Pancreas (tissue), 10 donors: ENCODE measurements around the gene DNAJC10. TPM values are rescaled to one million over a fixed set of nuclear protein-coding genes. Genes with fewer than 3 reads are reported as not detected.

Source experiments
- ATAC-seq, 4 donors: fragments of 200-7000 bp; cut with Tn5 transposase; one replicate each; pipeline versions ENCODE4 v1.8.0 to v1.9.1; 2020; ENCODE audit warnings: mild to moderate bottlenecking in 4 of 4, moderate library complexity in 4 of 4
- DNase-seq, 6 donors: peaks; one replicate each; pipeline ENCODE4 v3.0.0-alpha.2; 2020
- FAIRE-seq: peaks from 2 replicates; lab custom pipeline; 2012; peaks lifted over from hg19 to GRCh38; lab: Jason Lieb, UNC
- H3K27ac ChIP-seq, 4 donors: fragments of 200-600 bp; sonication (generic); 1 replicate in 3 of 4; 2 replicates in 1 of 4; pipeline versions ENCODE4 v1.5.0 to v1.8.0; 2020
- H3K27me3 ChIP-seq, 4 donors: fragments of 200-600 bp; one replicate each; pipeline ENCODE4 v1.8.0; 2021
- H3K36me3 ChIP-seq, 3 donors: fragments of 200-600 bp; sonication (generic) in 1 of 3; one replicate each; pipeline versions ENCODE4 v1.5.0 to v1.8.0; 2020 to 2021
- H3K4me1 ChIP-seq, 3 donors: fragments of 200-600 bp; one replicate each; pipeline ENCODE4 v1.8.0; 2021
- H3K4me3 ChIP-seq, 4 donors: fragments of 200-600 bp; sonication (generic) in 2 of 4; one replicate each; pipeline versions ENCODE4 v1.5.0 to v1.8.0; 2020 to 2021
- H3K9me3 ChIP-seq, 4 donors: fragments of 200-600 bp; one replicate each; pipeline ENCODE4 v1.8.0; 2021
- WGBS, 2 donors: extraction: QIAGEN DNeasy Blood & Tissue Kit; methylation state at CpG; one replicate each; pipeline ENCODE4 v1.1.7; 2013; 5-methylcytosine and 5-hydroxymethylcytosine counted together
- intact Hi-C, 3 donors: fragments of 100-400 bp; cut with DNase I; formaldehyde crosslinking; loops; one replicate each; pipeline versions ENCODE4 v1.11.1 to v1.14.2; 2022
- polyA plus RNA-seq, 2 donors: library from polyadenylated mRNA; stranded (reverse); fragments of 200-250 nt; gene quantifications; one replicate each; pipeline ENCODE4 v1.2.3, GENCODE V29; 2013
- total RNA-seq, 6 donors: library from RNA; stranded (reverse); fragmentation: NEBNext Ultra II Directional in 4 of 6; extraction: Animal tissue kit (Norgen Biotek cat#: 25700) in 4 of 6; gene quantifications; one replicate each; pipeline versions ENCODE4 v1.2.1 to v1.2.4, GENCODE V29; 2021 to 2023
- TF ChIP-seq, protein P1 (sequence below), 4 donors: fragments of 200-600 bp; sonication (generic) in 3 of 4; IDR thresholded peaks; one replicate each; pipeline versions ENCODE4 v1.5.0 to v1.8.0; 2021; ENCODE audit warnings: antibody characterized with exemption in 4 of 4
- donor health status: healthy with polysubstance abuse.
- donor health status: DM: no; HTN: no; CAD: no; lungs with moderate emphysema.
- donor health status: DM: no; HTN: no; CAD: no.
- donor health status: control.
- donor health status: control.
- donor health status: Bipolar disorder and iron deficiency.
- donor health status: DM: yes; HTN: yes; CAD: no.
- donor health status: DM: no; HTN: no; CAD: no.
- donor health status: DM: no; HTN: no; CAD: no.
- donor health status: DM: yes; HTN: yes; CAD: no.

Gene DNAJC10
- total and polyA plus RNA-seq, 8 donors = 19.9 to 87.8 (median 63.6) TPM

DNA sequence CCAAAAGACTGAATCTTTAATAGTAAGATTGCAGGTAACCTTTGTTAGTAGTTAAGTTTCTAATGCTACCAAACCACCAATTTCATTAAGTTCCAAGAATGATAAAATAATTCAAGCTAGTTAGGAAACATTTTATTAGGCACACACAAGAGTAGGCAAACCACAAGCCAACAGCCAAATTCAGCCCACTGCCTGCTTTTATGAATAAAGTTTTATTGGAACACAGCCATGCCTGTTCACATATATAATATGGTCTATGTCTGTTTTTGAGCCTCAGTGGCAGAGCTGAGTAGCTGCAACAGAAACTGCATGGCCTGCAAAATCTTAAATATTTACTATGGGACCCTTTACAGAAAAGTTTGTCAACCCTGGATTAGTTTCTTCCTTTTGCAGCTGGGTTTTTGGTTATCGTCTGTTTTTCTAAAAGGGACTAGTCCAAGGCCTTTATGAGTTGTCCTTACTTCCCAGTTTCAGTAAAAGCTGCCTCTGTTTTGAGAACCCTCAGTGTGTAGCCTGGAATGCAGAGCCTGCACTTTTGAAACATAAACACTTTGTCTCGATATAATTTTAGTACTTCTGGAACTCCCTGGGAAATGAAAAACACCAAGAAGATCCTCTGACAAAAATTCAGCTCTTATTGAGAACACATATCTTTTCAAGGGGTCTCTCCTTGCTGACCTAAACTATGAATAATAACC lies 111.3 kb downstream of the DNAJC10 start:
- Histone ChIP-seq H3K9me3 (no peaks in the 10 kb centered on the region), H3K4me3 (no peak overlapping the region), H3K4me1 (peaks cover 0 to 11% (median 3%) of the 10 kb centered on the region in 3 donors), H3K27ac (no peak overlapping the region), H3K36me3 (no peaks in the 10 kb centered on the region), H3K27me3 (no peaks in the 10 kb centered on the region)
- DNase-seq (no peak), ATAC-seq (no peak), FAIRE-seq (no peak)
- 88 to 89% methylated on average over 2 of the region's 2 CpGs for WGBS, 2 donors
- intact Hi-C loops = no loop called here
- TF ChIP-seq, protein P1, sequence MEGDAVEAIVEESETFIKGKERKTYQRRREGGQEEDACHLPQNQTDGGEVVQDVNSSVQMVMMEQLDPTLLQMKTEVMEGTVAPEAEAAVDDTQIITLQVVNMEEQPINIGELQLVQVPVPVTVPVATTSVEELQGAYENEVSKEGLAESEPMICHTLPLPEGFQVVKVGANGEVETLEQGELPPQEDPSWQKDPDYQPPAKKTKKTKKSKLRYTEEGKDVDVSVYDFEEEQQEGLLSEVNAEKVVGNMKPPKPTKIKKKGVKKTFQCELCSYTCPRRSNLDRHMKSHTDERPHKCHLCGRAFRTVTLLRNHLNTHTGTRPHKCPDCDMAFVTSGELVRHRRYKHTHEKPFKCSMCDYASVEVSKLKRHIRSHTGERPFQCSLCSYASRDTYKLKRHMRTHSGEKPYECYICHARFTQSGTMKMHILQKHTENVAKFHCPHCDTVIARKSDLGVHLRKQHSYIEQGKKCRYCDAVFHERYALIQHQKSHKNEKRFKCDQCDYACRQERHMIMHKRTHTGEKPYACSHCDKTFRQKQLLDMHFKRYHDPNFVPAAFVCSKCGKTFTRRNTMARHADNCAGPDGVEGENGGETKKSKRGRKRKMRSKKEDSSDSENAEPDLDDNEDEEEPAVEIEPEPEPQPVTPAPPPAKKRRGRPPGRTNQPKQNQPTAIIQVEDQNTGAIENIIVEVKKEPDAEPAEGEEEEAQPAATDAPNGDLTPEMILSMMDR (IDR thresholded peaks at IDR 0.05) = no peak

DNA sequence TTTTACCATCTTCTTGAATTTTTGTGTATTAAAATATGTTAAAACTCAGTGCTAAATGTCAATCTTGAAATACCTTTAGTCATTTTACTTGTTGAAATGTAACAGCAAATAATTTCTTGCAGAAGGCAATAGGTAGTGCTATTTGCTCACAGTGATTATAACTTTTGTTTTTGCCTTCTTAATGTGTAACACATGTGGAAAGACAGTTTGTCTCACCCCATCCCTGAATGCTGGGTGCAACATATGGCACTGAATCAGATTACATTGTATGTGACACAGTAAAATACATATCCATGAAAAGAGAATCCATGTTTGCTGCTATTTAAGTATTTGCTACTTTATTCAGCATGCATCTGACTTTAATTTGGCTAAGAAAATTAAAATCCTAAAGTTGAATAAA lies 115.0 kb downstream of the DNAJC10 start:
- no peak for DNase-seq
- H3K27ac ChIP-seq = no peak overlapping the region
- no peaks in the 10 kb centered on the region for H3K9me3 ChIP-seq
- H3K27me3 ChIP-seq = no peaks in the 10 kb centered on the region
- no peaks in the 10 kb centered on the region for H3K36me3 ChIP-seq
- intact Hi-C loops = no loop called here
- TF ChIP-seq, protein P1 (IDR thresholded peaks at IDR 0.05) = no peak
- no peak for FAIRE-seq
- H3K4me1 ChIP-seq = no peaks in the 10 kb centered on the region
- ATAC-seq = no peak
- H3K4me3 ChIP-seq = no peak overlapping the region

DNA sequence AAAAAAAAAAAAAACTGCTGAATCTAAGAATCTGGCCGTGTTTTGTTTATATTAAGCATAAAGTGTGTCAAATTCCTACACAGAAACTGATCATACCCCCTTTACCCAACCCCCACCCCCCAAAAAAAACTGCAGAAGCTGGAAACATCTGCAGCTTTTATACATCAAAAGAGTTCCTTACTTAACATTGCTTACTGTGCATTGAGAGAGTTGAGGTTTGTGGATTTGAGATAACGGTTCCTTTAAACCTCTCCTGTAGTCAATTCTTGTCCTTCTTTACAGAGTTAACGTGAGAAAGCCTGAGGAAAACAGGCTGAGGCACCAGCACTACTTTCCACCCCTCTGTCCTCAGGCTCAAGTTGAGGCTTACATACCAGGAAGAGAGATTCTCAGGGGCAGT lies 115.9 kb downstream of the DNAJC10 start:
- no peaks in the 10 kb centered on the region for H3K36me3 ChIP-seq
- H3K27ac ChIP-seq = no peak overlapping the region
- WGBS, 2 donors = 74 to 79% methylated on average over 3 of the region's 3 CpGs
- H3K4me1 ChIP-seq = no peaks in the 10 kb centered on the region
- H3K9me3 ChIP-seq = no peaks in the 10 kb centered on the region
- ATAC-seq (no peak), FAIRE-seq (no peak), DNase-seq (no peak)
- intact Hi-C loops = no loop called here
- no peak overlapping the region for H3K4me3 ChIP-seq
- TF ChIP-seq, protein P1 (IDR thresholded peaks at IDR 0.05) = no peak
- no peaks in the 10 kb centered on the region for H3K27me3 ChIP-seq

DNA sequence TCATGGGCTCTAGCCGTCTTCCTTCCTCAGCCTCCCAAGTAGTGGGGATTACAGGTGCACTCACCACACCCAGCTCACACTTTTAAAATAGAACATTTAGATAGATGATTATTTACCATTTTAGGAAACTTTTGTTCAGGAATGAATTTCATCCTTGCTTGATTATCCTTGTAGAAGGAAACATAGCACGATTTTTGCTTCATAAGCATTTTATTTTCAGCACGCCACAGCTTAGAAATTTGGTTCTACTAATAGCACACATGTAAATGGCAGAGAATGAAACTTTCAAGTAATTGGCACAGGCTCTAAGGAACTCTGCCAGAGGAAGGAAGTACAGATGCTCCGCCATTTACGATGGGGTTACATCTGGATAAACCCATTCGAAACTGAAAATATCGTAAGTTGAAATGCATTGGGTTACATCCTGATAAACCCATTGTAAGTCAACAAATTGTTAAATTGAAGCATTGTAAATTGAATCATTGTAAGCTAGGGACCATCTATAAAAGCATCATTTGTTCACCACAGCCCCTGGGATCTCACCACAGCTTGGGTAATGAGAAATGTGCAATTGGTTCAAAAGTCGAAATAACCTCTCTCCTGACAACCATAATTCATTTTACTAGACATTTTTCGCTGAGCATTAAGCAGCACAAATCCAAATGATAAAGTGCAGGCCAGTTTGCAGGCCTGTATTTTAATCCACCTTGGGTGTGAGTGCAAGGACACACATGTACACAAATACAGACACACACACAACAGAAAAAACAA lies 117.2 kb downstream of the DNAJC10 start:
- FAIRE-seq (no peak), DNase-seq (no peak), ATAC-seq (no peak)
- Histone ChIP-seq H3K9me3 (no peaks in the 10 kb centered on the region), H3K27ac (no peak overlapping the region), H3K36me3 (no peaks in the 10 kb centered on the region), H3K27me3 (no peaks in the 10 kb centered on the region), H3K4me3 (no peak overlapping the region), H3K4me1 (no peaks in the 10 kb centered on the region)
- intact Hi-C loops = no loop called here
- WGBS, 2 donors = 83 to 88% methylated on average over 9 of the region's 9 CpGs
- TF ChIP-seq, protein P1 (IDR thresholded peaks at IDR 0.05) = no peak

DNA sequence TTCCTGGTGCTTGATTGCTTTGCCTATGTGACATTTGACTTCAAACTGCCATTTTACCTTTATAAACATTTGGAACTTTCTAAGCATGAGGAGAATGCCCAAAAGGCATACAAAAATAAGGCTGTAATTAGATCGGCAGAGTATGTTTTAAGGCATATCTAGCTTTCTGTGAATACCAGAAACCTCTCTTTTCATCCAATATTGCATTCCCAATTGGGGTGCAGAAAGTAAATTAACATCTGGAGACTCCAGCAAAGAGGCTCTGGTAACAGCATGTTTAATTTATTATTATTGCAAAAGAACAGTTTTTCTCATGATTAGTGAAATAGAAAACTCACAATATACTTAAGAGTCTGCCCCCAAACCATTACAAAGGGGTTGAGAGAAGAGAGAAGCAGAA lies 118.2 kb downstream of the DNAJC10 start:
- WGBS, 2 donors = 62 to 80% methylated on average over 1 of the region's 1 CpG
- TF ChIP-seq, protein P1 (IDR thresholded peaks at IDR 0.05) = no peak
- DNase-seq (no peak), FAIRE-seq (no peak), ATAC-seq (no peak)
- Histone ChIP-seq H3K27me3 (no peaks in the 10 kb centered on the region), H3K36me3 (no peaks in the 10 kb centered on the region), H3K4me1 (no peaks in the 10 kb centered on the region), H3K4me3 (no peak overlapping the region), H3K27ac (no peak overlapping the region), H3K9me3 (no peaks in the 10 kb centered on the region)
- intact Hi-C loops = no loop called here
